NCI-H226 (cell line): ENCODE results near the gene PIK3C2G.
A peak's percentile ranks its signal among the peaks of the same experiment; 100 is the strongest.

ENCODE experiments used
- DNase-seq: peaks from one replicate; pipeline ENCODE4 v3.0.0-alpha.2; 2015

Gene PIK3C2G

GRCh38 chr12:18578191-18578590 lies 316.9 kb downstream of the PIK3C2G start:
- peak; percentile 58 for DNase-seq

- no peak for DNase-seq
Measured at GRCh38 chr12:18580291-18580690, 319.0 kb downstream of the PIK3C2G start.

- DNase-seq = no peak
Measured at GRCh38 chr12:18580706-18581105, 319.4 kb downstream of the PIK3C2G start.

GRCh38 chr12:18581232-18581962 lies 320.1 kb downstream of the PIK3C2G start:
- DNase-seq = no peak

- DNase-seq = no peak
Measured at GRCh38 chr12:18583655-18584054, 322.3 kb downstream of the PIK3C2G start.

GRCh38 chr12:18586581-18586980 lies 325.3 kb downstream of the PIK3C2G start:
- DNase-seq = no peak

- DNase-seq = no peak
Measured at GRCh38 chr12:18589316-18589715, 328.0 kb downstream of the PIK3C2G start.

- DNase-seq = no peak
Measured at GRCh38 chr12:18591473-18591872, 330.2 kb downstream of the PIK3C2G start.

- peak; percentile 34 for DNase-seq
Measured at GRCh38 chr12:18595412-18595811, 334.1 kb downstream of the PIK3C2G start.

GRCh38 chr12:18601962-18602361 lies 340.6 kb downstream of the PIK3C2G start:
- no peak for DNase-seq

GRCh38 chr12:18612971-18613370 lies 351.7 kb downstream of the PIK3C2G start:
- no peak for DNase-seq

GRCh38 chr12:18620986-18621385 lies 359.7 kb downstream of the PIK3C2G start:
- DNase-seq = no peak

- DNase-seq = no peak
Measured at GRCh38 chr12:18629445-18629844, 368.1 kb downstream of the PIK3C2G start.

GRCh38 chr12:18629916-18630315 lies 368.6 kb downstream of the PIK3C2G start:
- peak; percentile 16 for DNase-seq

GRCh38 chr12:18631339-18631738 lies 370.0 kb downstream of the PIK3C2G start:
- no peak for DNase-seq

- DNase-seq = no peak
Measured at GRCh38 chr12:18632848-18633247, 371.5 kb downstream of the PIK3C2G start.

GRCh38 chr12:18634382-18634781 lies 373.1 kb downstream of the PIK3C2G start:
- DNase-seq = no peak

- no peak for DNase-seq
Measured at GRCh38 chr12:18640321-18640955, 379.1 kb downstream of the PIK3C2G start.

GRCh38 chr12:18643681-18644080 lies 382.4 kb downstream of the PIK3C2G start:
- DNase-seq = no peak

- no peak for DNase-seq
Measured at GRCh38 chr12:18644564-18644963, 383.2 kb downstream of the PIK3C2G start.

- DNase-seq = no peak
Measured at GRCh38 chr12:18646286-18646890, 385.1 kb downstream of the PIK3C2G start.

- no peak for DNase-seq
Measured at GRCh38 chr12:18651525-18651924, 390.2 kb downstream of the PIK3C2G start.

- no peak for DNase-seq
Measured at GRCh38 chr12:18652596-18652995, 391.3 kb downstream of the PIK3C2G start.

GRCh38 chr12:18653465-18653864 lies 392.1 kb downstream of the PIK3C2G start:
- no peak for DNase-seq
